ENCODE data around the gene UQCRC1.
"Not testable (repeated sequence)": the region's sequence is repeated elsewhere in the genome, so short reads cannot be mapped to it uniquely, and the experiment has no call there.

Gene UQCRC1

DNA sequence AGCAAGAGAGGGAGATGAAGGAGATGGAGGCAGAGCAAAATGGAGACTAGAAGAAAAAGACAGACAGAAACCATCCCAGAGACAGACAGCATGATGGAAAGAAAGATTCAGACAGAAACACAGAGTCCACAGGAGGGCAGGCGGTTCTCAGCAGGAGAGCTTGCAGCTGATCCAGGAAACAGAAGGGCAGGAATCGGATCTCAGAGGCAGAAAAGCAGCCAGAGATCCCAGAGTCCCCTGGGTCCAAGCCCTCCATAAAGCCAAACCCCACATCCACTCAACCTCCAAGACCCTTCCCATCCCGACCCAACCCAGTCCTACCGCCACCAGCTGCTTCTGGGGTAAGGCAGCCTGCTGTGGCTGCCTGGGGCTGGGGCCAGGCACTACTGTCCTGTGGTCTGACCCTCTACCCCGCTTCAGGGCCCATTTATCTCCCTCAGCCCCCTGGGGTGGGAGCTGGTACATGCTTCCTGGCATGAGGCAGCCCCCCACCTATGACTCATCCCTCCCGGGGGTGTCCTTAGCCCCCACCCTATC lies 46.0 kb downstream of the UQCRC1 start, which contains the start of gene UCN2:
Gene UCN2, minus strand, starts transcription at position 400 of the 537 bp plus-strand sequence. CDS start 657 bp downstream, outside the sequence.
- no peaks in the 10 kb centered on the region for H3K9me3 Mint-ChIP-seq
- no peaks in the 10 kb centered on the region for H3K36me3 Mint-ChIP-seq
- H3K4me3 Mint-ChIP-seq: no peak within 1 kb of the TSS
- H3K27me3 Mint-ChIP-seq: no peaks in the 10 kb centered on the region
- peaks cover 43% of the 10 kb centered on the region for H3K4me1 Mint-ChIP-seq
- ATAC-seq: no peak
- H3K27ac Mint-ChIP-seq: no peak within 1 kb of the TSS

DNA sequence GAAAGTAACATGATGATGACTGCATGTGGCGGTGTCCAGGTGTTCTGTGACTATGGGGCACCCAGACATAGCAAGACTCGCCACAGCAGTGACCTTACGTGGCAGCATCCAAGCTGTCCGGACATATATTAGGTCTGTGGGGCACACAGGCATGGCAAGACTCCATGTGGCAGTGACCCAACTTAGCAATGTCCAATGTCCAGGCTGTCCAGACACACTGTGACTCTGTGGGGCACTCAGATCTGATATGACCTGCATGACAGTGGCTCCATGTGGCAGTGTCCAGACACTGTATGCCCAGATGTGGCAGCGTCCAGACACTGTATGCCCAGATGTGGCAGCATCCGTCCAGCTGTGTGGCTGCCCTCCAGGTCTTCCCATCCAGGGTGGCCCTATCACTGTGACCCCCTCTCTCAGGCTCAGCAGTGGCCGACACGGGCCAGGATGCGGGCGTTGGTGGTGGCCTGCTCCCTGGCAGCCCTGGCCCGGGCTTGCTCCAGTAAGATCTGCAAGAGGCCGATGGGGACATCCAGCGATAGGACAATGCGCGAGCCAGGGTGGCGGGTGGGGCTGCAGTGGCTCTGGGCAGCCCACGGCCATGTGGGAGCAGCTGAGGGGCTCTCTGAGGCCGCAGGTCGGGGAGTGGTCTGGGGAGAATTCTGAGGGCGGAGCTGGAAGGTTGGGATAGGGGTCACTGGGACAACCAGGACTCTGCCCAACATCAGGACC lies 46.9 kb downstream of the UQCRC1 start:
- no peak for ATAC-seq
- Mint-ChIP-seq H3K27me3 (no peaks in the 10 kb centered on the region), H3K4me3 (no peak overlapping the region), H3K36me3 (no peaks in the 10 kb centered on the region), H3K9me3 (no peaks in the 10 kb centered on the region), H3K27ac (no peak overlapping the region), H3K4me1 (peaks cover 51% of the 10 kb centered on the region)

DNA sequence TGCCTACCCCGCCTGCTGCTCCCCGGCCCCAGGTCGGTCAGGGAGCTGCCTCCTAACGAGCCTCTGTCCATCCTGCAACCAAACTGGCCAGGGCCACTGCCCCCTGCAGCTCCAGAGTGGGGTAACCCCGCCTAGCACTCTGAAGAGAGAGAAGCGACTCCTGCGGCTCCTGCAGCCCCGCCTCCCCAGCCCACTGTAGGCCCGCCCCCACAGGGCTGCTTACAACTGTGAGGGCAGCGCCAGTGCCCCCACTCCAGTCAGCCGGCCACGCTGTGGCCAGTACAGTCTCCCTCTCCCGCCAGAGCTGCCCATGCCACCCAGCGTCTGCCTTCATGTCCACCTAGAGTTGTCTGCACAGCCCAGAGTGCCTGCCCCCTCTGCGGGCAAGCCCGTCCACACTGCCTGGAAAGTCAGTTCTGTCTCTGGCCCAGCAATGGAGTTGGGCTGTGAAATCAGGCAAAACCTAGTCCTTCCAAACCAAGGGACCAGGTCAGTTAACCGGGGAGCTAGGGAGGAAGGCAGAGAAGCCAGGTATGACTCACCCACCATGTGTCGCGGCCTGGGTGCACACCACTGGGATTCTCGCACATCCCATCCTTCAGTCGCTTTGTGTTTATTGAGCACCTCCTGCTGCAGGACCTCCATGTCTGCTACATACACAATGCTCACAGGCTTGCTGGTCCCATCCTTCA lies 48.3 kb downstream of the UQCRC1 start:
- peak overlapping the region; percentile 30 for H3K4me3 Mint-ChIP-seq
- no peaks in the 10 kb centered on the region for H3K27me3 Mint-ChIP-seq
- ATAC-seq: no peak
- H3K27ac Mint-ChIP-seq: no peak overlapping the region
- peaks cover 56% of the 10 kb centered on the region for H3K4me1 Mint-ChIP-seq
- H3K36me3 Mint-ChIP-seq: no peaks in the 10 kb centered on the region
- no peaks in the 10 kb centered on the region for H3K9me3 Mint-ChIP-seq

DNA sequence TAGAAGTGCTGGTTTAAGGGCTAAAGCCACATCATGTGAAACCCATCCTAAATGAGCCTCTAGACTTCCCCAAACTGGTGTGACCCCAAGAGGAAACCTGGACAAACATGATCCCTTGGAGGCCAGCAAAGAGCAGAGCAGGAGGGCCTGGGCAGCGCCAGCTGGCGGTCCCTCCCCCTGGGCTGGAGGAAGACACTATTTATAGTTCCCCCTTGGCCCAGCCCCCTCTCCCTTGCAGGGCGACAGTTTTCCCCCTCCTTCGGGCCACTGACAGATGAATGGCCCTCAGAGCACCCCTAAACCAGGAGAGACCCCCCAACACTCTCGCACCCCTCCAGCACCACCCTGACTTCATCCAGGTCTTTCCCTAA lies 48.8 kb downstream of the UQCRC1 start:
- no peaks in the 10 kb centered on the region for H3K27me3 Mint-ChIP-seq
- no peak overlapping the region for H3K4me3 Mint-ChIP-seq
- no peak for ATAC-seq
- H3K27ac Mint-ChIP-seq: no peak overlapping the region
- H3K9me3 Mint-ChIP-seq: no peaks in the 10 kb centered on the region
- no peaks in the 10 kb centered on the region for H3K36me3 Mint-ChIP-seq
- peaks cover 51% of the 10 kb centered on the region for H3K4me1 Mint-ChIP-seq

DNA sequence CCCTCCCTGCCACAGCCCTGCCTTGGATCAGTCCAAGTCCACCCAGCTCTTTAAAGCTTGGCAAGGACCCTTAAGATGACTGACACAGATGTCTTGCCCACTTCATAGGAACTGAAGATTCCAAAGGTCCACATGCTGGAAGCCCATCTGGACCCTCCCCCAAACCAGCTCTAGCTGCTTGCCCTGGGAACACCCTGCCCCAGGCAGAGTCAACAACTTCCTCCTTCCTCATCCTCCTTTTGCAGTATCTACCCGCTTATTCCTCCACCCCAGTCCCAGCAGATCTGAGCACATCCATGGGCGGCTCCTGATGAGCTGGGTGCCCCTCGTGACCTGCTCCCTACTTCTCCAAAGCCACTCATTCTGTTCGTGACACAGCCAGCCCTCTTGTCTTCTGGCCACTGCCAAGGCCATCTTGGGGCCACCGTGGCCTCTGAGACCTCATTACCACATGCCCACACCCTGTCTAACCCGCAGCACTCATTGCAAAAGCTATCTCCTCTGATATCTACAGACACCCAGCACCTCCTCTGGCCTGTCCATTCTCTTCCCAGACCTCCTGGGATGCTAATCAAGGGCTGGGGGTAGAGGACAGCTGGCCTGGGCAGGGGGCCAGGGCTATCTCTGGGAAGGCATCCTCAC lies 50.8 kb downstream of the UQCRC1 start:
- Mint-ChIP-seq H3K27ac (peak overlapping the region; percentile 79), H3K9me3 (no peaks in the 10 kb centered on the region), H3K36me3 (no peaks in the 10 kb centered on the region), H3K4me1 (peaks cover 47% of the 10 kb centered on the region), H3K4me3 (peak overlapping the region; percentile 16), H3K27me3 (no peaks in the 10 kb centered on the region)
- no peak for ATAC-seq

DNA sequence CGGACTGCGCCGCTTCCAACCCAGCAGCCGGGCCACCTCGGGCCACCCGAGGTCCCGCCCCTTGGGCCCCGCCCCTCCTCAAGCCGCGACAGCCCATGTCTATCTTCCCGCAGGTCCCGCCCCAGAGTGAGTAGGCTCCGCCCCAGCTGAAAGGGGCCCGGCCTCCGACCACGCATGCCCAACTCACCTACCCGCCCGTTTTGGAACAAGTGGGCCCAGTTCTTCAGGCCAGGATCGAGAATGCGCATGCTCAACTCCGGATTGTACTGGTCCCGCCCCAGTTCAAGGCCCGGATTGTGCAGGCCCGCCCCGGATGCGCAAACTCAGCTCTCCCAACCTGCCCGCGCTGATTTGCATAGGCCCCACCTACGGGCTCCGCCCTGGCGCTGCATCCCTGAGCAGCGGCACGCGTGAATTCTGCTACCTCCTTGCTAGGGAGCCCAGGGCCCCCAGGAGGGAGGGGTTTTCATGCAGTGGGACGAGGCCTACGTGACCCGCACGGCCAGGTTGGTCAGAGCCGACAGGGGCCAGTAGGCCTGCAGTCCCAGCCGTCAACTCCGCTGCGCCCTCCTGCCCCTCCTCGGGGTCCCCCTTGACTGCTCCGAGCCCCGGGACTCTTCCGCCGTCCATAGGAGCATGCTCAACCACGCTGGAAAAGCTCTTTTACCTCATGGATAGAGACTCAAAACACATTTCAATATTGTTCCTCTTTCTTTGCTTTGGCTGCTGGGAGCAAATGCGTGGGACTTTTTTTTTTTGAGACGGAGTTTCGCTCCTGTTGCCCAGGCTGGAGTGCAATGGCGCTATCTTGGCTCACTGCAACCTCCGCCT lies 52.4 kb downstream of the UQCRC1 start, which contains the start of gene PFKFB4:
Gene PFKFB4, minus strand, starts transcription at position 8 of the 831 bp plus-strand sequence. CDS start 26 bp downstream, outside the sequence.
- Mint-ChIP-seq H3K36me3 (no peaks in the 10 kb centered on the region), H3K27me3 (no peaks in the 10 kb centered on the region), H3K9me3 (no peaks in the 10 kb centered on the region), H3K4me3 (peak within 1 kb of the TSS; percentile 78), H3K4me1 (peaks cover 47% of the 10 kb centered on the region), H3K27ac (peak within 1 kb of the TSS; percentile 79)
- ATAC-seq: peak; percentile 95

DNA sequence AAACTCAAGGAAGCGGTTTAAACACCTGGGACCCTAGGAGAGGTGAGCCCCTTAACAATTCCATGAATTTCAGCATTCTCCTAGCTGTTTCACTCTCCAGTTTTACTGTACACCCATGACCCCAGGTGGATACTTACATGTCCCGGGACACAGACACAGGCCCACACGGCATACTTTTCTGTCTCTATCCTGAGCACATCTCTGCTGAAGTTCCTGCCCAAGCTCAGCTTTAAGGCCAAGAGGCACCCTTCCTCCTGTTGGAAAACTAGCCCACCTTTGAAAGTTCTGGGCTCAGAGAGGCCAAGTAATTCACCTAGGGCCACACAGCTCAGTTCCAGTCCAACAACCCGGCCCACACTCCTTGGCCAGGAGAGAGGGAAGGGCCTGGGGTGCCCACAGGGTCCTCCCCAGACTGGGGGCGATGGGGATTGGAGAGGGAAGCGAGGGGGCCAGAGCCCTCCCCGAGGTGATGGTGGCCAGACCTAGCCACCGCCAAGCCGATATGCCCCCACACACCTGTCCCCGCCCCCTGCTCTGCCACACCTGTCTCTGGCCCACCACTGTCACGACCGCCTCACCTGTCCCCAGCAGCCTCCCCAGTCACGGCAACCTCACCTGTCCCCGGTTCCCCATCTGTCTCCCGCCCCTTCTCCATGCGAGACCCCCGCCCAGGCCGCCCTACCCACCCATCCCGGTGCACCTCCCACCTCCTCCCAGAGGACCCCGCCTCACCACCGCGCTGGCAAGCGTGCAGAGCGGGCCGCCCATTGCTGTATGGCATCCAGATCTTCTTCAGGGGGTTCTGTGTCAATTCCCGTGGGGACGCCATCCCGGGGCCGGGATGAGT lies 53.3 kb downstream of the UQCRC1 start:
- Mint-ChIP-seq H3K27ac (peak overlapping the region; percentile 79), H3K27me3 (no peaks in the 10 kb centered on the region), H3K4me1 (peaks cover 44% of the 10 kb centered on the region)

DNA sequence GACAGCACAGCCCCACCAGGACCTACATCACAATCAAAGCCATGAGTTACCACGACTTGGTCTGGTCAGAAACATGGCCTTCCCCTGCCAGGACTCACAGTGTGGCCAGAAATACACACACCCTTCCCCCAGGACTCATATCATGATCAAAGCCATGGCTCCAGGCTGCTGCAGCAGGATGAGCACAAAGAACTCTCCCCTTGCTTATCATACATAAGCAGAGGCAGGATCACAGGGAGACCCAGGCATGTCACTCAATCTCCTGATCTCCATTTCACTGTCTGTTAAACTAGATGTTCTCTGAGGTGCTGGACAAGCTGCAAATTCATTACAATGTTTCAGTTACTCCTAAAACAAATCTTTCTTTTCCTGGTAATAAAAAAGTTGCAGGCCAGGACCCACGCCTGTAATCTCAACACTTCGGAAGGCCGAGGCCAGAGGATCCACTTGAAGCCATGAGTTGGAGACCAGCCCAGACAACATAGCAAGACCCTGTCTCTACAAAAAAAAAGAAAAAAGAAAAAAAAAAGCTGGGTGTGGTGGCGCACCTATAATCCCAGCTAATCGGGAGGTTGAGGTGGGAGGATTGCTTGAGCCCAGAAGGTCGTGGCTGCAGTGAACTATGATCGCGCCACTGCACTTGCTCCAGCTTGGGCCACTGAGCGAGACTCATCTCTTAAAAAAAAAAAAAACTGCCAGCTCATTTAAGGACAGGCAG lies 54.1 kb downstream of the UQCRC1 start:
- H3K4me1 Mint-ChIP-seq: peaks cover 37% of the 10 kb centered on the region
- no peak overlapping the region for H3K27ac Mint-ChIP-seq
- H3K9me3 Mint-ChIP-seq: no peaks in the 10 kb centered on the region
- H3K36me3 Mint-ChIP-seq: no peaks in the 10 kb centered on the region
- H3K4me3 Mint-ChIP-seq: peak overlapping the region; percentile 38
- no peak for ATAC-seq
- no peaks in the 10 kb centered on the region for H3K27me3 Mint-ChIP-seq

More for the DNA sequence above, 53.3 kb downstream of the UQCRC1 start:
- Mint-ChIP-seq H3K4me3 (peak overlapping the region; percentile 78), H3K9me3 (no peaks in the 10 kb centered on the region), H3K36me3 (no peaks in the 10 kb centered on the region)
- ATAC-seq: peak; percentile 0

DNA sequence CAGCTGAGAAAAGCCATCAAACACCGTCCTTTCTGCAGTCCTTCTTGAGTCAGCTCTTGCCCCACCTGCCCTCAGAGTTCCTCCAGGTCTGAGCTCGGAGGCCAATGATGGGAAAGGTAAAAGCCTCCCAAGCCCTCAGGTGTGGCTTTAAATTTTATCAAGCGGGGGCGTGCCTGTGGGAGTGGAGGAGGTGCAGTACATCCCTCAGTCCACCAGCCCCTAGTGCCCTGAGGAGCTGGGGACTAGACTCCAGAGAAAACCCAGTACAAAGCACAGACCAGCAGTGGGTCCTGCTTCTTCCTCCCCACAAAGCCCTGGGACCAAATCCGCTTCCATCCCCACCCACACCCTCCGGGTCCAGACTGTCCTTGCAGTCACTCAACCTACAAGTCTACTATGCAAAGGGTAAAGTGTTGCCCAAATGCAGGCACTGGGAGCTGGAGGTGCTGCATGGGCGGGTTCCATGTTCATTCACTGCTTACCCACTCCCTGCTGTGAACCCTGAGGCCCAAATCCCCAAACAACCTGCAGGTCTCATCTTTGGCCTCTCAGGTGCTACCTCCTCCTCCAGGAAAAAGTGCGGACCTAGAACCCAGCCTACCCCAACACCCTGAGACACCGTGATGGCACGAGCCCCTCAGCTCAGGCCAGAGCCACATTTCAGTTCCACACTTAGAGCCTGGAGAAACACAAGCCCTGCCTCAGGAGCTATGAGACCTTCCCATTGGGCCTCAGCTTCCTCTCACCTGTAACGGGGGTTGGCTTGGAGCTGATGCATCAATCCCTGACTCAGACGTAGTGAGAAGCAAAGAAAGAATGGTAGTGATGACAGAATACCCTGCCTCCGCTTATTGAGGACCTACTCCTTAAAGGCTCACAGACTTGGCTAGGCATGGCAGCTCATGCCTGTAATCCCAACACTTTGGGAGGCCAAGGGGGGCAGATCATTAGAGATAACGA lies 55.3 kb downstream of the UQCRC1 start:
- Mint-ChIP-seq H3K4me1 (peaks cover 27% of the 10 kb centered on the region), H3K27ac (no peak overlapping the region), H3K9me3 (no peaks in the 10 kb centered on the region), H3K4me3 (no peak overlapping the region), H3K27me3 (no peaks in the 10 kb centered on the region), H3K36me3 (no peaks in the 10 kb centered on the region)
- no peak for ATAC-seq

DNA sequence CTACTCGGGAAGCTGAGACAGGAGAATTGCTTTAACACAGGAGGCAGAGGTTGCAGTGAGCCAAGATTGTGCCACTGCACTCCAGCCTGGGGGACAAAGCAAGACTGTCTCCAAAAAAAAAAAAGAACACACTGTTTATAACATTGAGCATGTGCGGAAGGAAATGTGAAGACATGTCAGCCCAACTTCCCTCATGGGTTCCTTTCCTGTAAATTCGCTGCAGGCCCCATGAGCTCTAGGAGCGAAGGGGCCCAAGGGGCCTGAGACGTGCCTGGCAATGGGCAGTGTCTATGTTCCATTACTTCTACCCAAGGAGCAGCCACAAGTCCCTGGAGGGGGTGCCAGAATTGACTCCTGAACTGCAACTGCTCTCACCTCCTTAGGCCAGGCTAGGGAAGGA lies 56.1 kb downstream of the UQCRC1 start:
- Mint-ChIP-seq H3K36me3 (no peaks in the 10 kb centered on the region), H3K4me3 (no peak overlapping the region), H3K4me1 (peaks cover 19% of the 10 kb centered on the region), H3K9me3 (no peaks in the 10 kb centered on the region), H3K27me3 (no peaks in the 10 kb centered on the region), H3K27ac (no peak overlapping the region)
- ATAC-seq: no peak

DNA sequence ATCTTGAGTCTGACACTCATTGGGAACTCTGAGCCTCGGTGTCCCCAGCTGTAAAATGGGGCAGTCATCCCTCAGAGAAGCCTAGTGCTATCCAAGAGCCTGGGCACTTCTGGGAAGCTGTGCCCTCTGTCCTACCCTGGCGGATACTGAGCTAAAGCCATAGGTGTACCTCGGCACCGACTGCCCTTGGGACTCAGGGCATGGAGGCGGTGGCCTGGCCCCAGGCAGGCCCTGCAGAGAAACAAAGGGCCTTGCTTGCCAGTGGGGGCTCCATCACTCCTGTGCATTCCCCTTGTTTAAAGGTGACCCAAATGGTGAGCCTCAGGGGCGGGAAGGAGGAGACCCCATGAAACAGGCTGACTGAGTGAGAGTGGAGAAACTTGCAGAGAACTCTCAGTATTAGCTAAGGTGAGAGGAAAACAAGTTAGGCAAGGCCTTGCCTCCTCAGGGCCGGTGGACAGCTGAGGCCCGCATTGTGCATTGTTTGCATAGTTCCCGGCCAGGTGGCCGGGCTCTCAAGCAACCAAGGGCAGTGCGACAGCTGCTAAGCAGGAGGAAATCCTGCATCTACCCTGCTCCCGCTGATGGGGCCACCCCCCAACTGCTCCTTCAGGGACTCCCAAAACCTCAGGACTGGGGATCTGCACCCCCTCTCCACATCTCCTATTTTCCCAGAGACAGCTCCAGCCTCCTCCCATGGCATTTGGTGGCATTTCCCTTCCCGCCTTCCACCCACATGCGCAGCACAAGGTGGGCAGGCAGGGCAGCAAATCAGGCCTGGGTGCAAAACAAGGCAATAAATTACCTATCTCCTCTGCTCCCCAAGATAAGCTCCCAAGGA lies 57.1 kb downstream of the UQCRC1 start:
- Mint-ChIP-seq H3K36me3 (no peaks in the 10 kb centered on the region), H3K4me3 (no peak overlapping the region), H3K27me3 (no peaks in the 10 kb centered on the region), H3K4me1 (peaks cover 11% of the 10 kb centered on the region), H3K27ac (no peak overlapping the region), H3K9me3 (no peaks in the 10 kb centered on the region)
- ATAC-seq: no peak

DNA sequence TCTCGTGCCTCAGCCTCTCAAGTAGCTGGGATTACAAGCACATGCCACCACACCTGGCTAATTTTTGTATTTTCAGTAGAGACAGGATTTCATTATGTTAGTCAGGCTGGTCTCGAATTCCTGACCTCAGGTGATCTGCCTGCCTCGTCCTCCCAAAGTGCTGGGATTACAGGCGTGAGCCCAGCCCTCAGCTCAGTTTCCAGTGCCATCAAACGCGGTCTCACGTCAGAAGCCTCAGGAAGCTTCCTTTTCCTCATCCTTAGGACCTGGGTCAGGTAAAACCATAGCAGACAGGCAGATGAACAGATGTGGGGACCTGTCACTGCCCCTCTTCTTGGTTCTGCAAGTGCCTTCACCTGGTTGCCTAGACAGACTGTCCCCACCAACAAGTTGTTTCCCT lies 57.8 kb downstream of the UQCRC1 start:
- not testable (repeated sequence) for H3K36me3 Mint-ChIP-seq, H3K4me3 Mint-ChIP-seq, ATAC-seq, H3K27ac Mint-ChIP-seq, H3K27me3 Mint-ChIP-seq, H3K4me1 Mint-ChIP-seq, H3K9me3 Mint-ChIP-seq
